GM19452 (cell line): ENCODE results near the gene ZBTB16.

ENCODE experiments used
- ATAC-seq: cut with Tn5 transposase; IDR thresholded peaks from one replicate; pipeline ENCODE4 v1.9.1; 2021; ENCODE audit not compliant: unreplicated experiment

Gene ZBTB16

GRCh38 chr11:114291842-114292680 lies 232.6 kb downstream of the ZBTB16 start:
- no peak for ATAC-seq

GRCh38 chr11:114293201-114293711 lies 233.7 kb downstream of the ZBTB16 start:
- ATAC-seq = no peak

- no peak for ATAC-seq
These were observed 236.4 kb downstream of the ZBTB16 start, which contains the start of gene NNMT for GRCh38 chr11:114295676-114296604. TSS of gene NNMT (plus strand) at chr11:114296399. CDS start at chr11:114296557, 158 bp downstream.

DNA sequence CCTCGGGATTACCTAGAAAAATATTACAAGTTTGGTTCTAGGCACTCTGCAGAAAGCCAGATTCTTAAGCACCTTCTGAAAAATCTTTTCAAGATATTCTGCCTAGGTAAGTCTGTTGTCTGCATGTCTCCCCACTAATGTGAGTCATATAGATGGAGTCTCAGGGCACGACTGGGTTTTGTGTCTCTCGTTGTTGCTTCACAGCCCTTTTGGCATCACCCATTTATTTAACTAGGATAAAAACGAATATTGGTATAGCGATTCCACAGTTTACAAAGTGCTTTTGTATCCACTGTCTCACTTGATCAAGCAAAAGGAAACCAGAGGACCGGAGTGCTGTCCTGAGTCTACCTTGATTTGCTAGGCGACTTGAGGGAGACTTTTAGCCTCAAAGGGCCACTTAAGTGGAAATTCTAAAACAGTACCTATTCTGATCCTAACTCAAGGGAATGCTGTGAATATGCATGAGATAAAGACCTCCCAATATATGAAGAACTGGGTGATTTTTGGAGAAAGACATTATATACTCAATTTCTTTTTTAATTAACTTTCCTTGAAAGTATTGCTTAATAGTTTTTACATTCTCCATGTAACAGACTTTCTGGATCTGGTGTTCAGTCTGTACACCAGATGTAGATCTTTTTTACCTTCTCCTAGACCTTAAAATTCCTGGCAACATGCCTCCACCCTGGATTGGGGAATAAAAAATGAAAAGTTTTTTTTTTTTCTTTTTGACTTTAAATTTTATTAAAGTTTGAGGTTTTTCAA lies 237.3 kb downstream of the ZBTB16 start:
- ATAC-seq = no peak

DNA sequence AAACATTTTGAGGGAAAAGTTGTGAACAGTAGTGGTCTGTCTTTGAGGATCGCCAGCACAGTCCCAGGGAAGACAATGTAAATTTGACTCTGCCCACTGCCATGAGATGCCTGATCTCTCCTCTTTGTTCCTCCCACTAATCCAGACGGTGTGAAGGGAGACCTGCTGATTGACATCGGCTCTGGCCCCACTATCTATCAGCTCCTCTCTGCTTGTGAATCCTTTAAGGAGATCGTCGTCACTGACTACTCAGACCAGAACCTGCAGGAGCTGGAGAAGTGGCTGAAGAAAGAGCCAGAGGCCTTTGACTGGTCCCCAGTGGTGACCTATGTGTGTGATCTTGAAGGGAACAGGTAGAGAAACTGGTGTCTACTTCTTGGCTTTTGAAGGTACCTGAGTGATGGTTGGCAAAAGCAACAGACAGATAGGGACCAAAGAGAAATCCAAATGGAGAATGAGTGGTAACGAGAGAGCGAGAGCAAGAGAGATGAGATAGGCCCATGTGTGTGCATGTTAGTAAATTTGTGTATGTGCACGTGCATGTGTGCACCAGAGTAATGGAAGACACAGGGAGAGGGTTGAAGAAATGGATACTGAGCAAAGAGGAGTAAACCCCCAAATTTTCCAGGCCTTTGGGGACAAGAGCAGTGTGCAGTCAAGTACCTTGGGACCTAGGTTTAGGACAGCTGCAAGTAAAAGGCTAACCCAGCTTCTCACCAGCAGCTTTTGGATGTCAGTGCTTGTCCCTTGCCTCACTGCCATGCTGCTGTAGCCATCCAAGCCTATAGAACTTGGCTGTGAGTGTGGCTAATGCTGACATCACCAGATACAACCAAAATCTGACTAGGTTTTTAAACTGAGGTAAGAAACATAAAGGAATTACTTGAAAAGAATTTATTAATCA lies 238.5 kb downstream of the ZBTB16 start:
- no peak for ATAC-seq

- no peak for ATAC-seq
These were observed 239.2 kb downstream of the ZBTB16 start for GRCh38 chr11:114298710-114299109.
